NB4 (cell line): ENCODE measurements around the gene PACS1.

Experiments used
- MAX ChIP-seq: IDR thresholded peaks from 2 replicates; pipeline ENCODE4 v1.6.1; 2011; ENCODE audit warnings: low read depth, low read length
- POLR2A ChIP-seq: IDR thresholded peaks from 2 replicates; pipeline ENCODE4 v1.6.1; 2011; ENCODE audit warnings: mild to moderate bottlenecking; ENCODE audit not compliant: insufficient read length; ENCODE audit errors: extremely low read depth

GRCh38 chr11:66039765-66040164 is 30.3 kb upstream of the PACS1 start:
- no peak for TF ChIP-seq POLR2A
- no peak for TF ChIP-seq MAX
